GM19238 (cell line): Measurements from ENCODE around the gene ATP1A3.

Source experiments
- DNase-seq: peaks from one replicate; pipeline ENCODE4 v3.0.0; 2011; ENCODE audit warnings: low spot score; ENCODE audit not compliant: insufficient read length

The ATP1A3 gene

DNA sequence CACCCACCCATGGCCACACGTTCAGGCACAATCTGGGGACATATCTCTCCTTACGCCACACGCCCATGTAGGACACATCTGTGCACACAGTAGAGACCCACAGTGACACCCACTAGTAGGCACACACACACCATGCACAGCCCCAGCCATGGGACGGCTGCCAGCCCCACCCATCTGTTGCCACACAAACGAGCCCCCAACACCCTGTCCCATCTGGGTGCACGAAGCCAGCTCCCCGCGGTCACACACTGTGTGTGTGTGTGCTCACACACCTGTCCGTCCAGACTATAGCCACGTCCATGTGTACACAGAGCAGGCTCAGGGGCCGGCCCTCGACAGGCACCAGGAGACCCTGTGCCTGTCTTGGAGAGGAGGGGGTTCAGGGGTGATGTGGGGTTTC, 76.4 kb downstream of the ATP1A3 start:
- no peak for DNase-seq
